ENCODE measurements around the gene CENPH.

CENPH gene

DNA sequence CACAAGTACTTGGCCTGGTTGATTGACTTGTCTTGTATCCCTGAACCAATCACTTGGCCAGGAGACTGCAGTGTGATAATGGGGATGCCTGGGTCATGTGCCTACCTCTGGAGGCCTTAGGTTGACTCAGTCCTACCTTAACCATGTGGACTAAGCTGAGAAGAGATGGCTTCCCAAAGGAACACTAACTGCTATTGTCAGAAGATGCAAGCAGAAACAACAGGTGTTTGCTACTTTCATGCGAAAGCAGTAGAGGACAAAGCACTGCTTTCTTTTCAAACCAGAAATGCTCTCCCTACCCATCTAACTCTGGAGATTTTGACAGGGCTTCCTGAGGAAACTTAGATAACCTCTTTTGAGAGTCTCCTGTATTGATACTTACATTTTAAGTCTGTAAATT, 68.2 kb downstream of the CENPH start:
- Mint-ChIP-seq H3K4me3 (no peak overlapping the region), H3K4me1 (ENCODE audit: low read depth) (no peaks in the 10 kb centered on the region), H3K27me3 (no peaks in the 10 kb centered on the region), H3K9me3 (ENCODE audit: low read depth) (no peaks in the 10 kb centered on the region), H3K36me3 (peaks cover 3% of the 10 kb centered on the region), H3K27ac (no peak overlapping the region)

Measured in activated naive CD8-positive, alpha-beta T cell (primary cell).